Natural killer cell (primary cell): ENCODE results near the gene IL17C. TPM values are rescaled to one million over a fixed set of nuclear protein-coding genes. Genes with fewer than 3 reads are reported as not detected.

ENCODE experiments used
- ATAC-seq, 3 donors: fragments of 150-1000 bp in 2 of 3; fragments of 200-7000 bp in 1 of 3; cut with Tn5 transposase; 1 replicate in 1 of 3; 2 replicates in 2 of 3; pipeline ENCODE4 v1.10.0; 2021; ENCODE audit warnings: mild to moderate bottlenecking in 2 of 3, moderate library complexity in 2 of 3
- DNase-seq, 2 donors: peaks; one replicate each; pipeline versions ENCODE4 v3.0.0 to v3.0.0-alpha.2; 2013 to 2021; ENCODE audit warnings: mixed read lengths in 1 of 2
- H3K27ac ChIP-seq: one replicate; pipeline ENCODE4 v1.5.1; 2013; ENCODE audit warnings: mild to moderate bottlenecking, low read length
- H3K27me3 ChIP-seq: one replicate; pipeline ENCODE4 v1.6.1; 2013; ENCODE audit warnings: low read length; ENCODE audit not compliant: control insufficient read depth, insufficient read depth
- H3K36me3 ChIP-seq: one replicate; pipeline ENCODE4 v1.6.1; 2013; ENCODE audit warnings: low read length; ENCODE audit not compliant: control insufficient read depth, insufficient read depth
- H3K4me1 ChIP-seq: one replicate; pipeline ENCODE4 v1.6.1; 2013; ENCODE audit warnings: low read length; ENCODE audit not compliant: control insufficient read depth, insufficient read depth
- H3K4me3 ChIP-seq: one replicate; pipeline ENCODE4 v1.5.1; 2013; ENCODE audit warnings: low read length
- H3K9me3 ChIP-seq: one replicate; pipeline ENCODE4 v1.6.1; 2013; ENCODE audit warnings: low read length; ENCODE audit not compliant: control insufficient read depth, insufficient read depth
- H3K27ac Mint-ChIP-seq, 2 donors: one replicate each; pipeline ENCODE4 v1.8.0; 2022; ENCODE audit warnings: mild to moderate bottlenecking in 2 of 2, mixed read lengths in 2 of 2, moderate library complexity in 1 of 2
- H3K27me3 Mint-ChIP-seq, 2 donors: one replicate each; pipeline ENCODE4 v1.8.0; 2022; ENCODE audit warnings: low read depth in 2 of 2, mixed read lengths in 2 of 2
- H3K36me3 Mint-ChIP-seq: one replicate; pipeline ENCODE4 v1.8.0; 2022; ENCODE audit warnings: mixed read lengths
- H3K4me1 Mint-ChIP-seq, 2 donors: one replicate each; pipeline ENCODE4 v1.8.0; 2022; ENCODE audit warnings: mixed read lengths in 2 of 2
- H3K4me3 Mint-ChIP-seq: one replicate; pipeline ENCODE4 v1.8.0; 2022; ENCODE audit warnings: mild to moderate bottlenecking, moderate library complexity, mixed read lengths
- H3K9me3 Mint-ChIP-seq, 2 donors: one replicate each; pipeline ENCODE4 v1.8.0; 2022; ENCODE audit warnings: mixed read lengths in 2 of 2
- CTCF ChIP-seq: fragments of 200-600 bp; IDR thresholded peaks from one replicate; pipeline ENCODE4 v1.8.0; 2022; ENCODE audit warnings: antibody characterized with exemption
- WGBS: methylation state at CpG from one replicate; pipeline ENCODE4 v1.1.7; 2013; ENCODE audit warnings: missing lambda C conversion rate; ENCODE audit not compliant: insufficient coverage; 5-methylcytosine and 5-hydroxymethylcytosine counted together
- intact Hi-C: fragments of 100-400 bp; cut with micrococcal nuclease; formaldehyde crosslinking; loops from one replicate; pipeline ENCODE4 v1.14.2; 2022
- total RNA-seq, 4 donors: library from RNA; stranded (reverse); fragments of 120-200 nt in 1 of 4; gene quantifications; one replicate each; pipeline versions ENCODE4 v1.2.3 to v1.2.4, GENCODE V29; 2013 to 2022

IL17C gene
- total RNA-seq, 3 donors from 2014 or later (not counting 1 experiment from before 2014, with no cell fraction given) = 0.61 to 3.0 (median 1.2) TPM

GRCh38 chr16:88614818-88615580 is 23.4 kb upstream of the IL17C start:
- H3K27ac ChIP-seq = no peak overlapping the region
- H3K4me1 Mint-ChIP-seq = peaks cover 21 to 43% of the 10 kb centered on the region in 2 donors
- H3K4me3 Mint-ChIP-seq = no peak overlapping the region
- no peaks in the 10 kb centered on the region for H3K27me3 ChIP-seq
- intact Hi-C loops = no loop called here
- no peaks in the 10 kb centered on the region for H3K9me3 Mint-ChIP-seq
- DNase-seq = no peak
- no peaks in the 10 kb centered on the region for H3K27me3 Mint-ChIP-seq
- WGBS = 94% methylated on average over 19 of the region's 19 CpGs
- no peak for ATAC-seq
- no peak for TF ChIP-seq CTCF
- peaks cover 18% of the 10 kb centered on the region for H3K4me1 ChIP-seq
- peaks cover 33% of the 10 kb centered on the region for H3K36me3 ChIP-seq
- H3K36me3 Mint-ChIP-seq = no peaks in the 10 kb centered on the region
- no peak overlapping the region for H3K4me3 ChIP-seq
- no peaks in the 10 kb centered on the region for H3K9me3 ChIP-seq
- H3K27ac Mint-ChIP-seq = peak overlapping the region in 1 of 2 donors; percentile 46

- H3K36me3 ChIP-seq = peaks cover 20% of the 10 kb centered on the region
- no peaks in the 10 kb centered on the region for H3K9me3 ChIP-seq
- no peak for TF ChIP-seq CTCF
- Mint-ChIP-seq H3K4me3 (no peak overlapping the region), H3K4me1 (peaks cover 29 to 53% of the 10 kb centered on the region in 2 donors), H3K27me3 (no peaks in the 10 kb centered on the region), H3K36me3 (no peaks in the 10 kb centered on the region), H3K9me3 (no peaks in the 10 kb centered on the region), H3K27ac (peak overlapping the region; percentile 66 to 96)
- H3K27ac ChIP-seq = no peak overlapping the region
- 95% methylated on average over 12 of the region's 13 CpGs for WGBS
- no peak overlapping the region for H3K4me3 ChIP-seq
- peaks cover 32% of the 10 kb centered on the region for H3K4me1 ChIP-seq
- no peak for DNase-seq
- ATAC-seq = no peak
- no peaks in the 10 kb centered on the region for H3K27me3 ChIP-seq
- intact Hi-C loops = no loop called here
These were observed 22.1 kb upstream of the IL17C start for GRCh38 chr16:88616320-88616719.

GRCh38 chr16:88616736-88617135 is 21.6 kb upstream of the IL17C start:
- WGBS = 97% methylated on average over 12 of the region's 12 CpGs
- DNase-seq (no peak), ATAC-seq (no peak)
- peak overlapping the region; percentile 96 to 97 for H3K27ac Mint-ChIP-seq
- no peak overlapping the region for H3K4me3 Mint-ChIP-seq
- Histone ChIP-seq H3K27me3 (no peaks in the 10 kb centered on the region), H3K4me3 (no peak overlapping the region), H3K27ac (no peak overlapping the region), H3K9me3 (no peaks in the 10 kb centered on the region), H3K4me1 (peaks cover 36% of the 10 kb centered on the region), H3K36me3 (peaks cover 16% of the 10 kb centered on the region)
- H3K4me1 Mint-ChIP-seq = peaks cover 29 to 53% of the 10 kb centered on the region in 2 donors
- H3K36me3 Mint-ChIP-seq = no peaks in the 10 kb centered on the region
- no peak for TF ChIP-seq CTCF
- intact Hi-C loops = no loop called here
- H3K27me3 Mint-ChIP-seq = no peaks in the 10 kb centered on the region
- H3K9me3 Mint-ChIP-seq = no peaks in the 10 kb centered on the region
